CD4-positive, alpha-beta T cell treated with Interferon alpha-2 for 1 hour (primary cell): ENCODE data around the gene WFDC12.
"Not testable (repeated sequence)": the region's sequence is repeated elsewhere in the genome, so short reads cannot be mapped to it uniquely, and the experiment has no call there.

Experiments
- DNase-seq, 2 donors: peaks; one replicate each; pipeline ENCODE4 v3.0.0-alpha.2; 2020 to 2022

The WFDC12 gene

GRCh38 chr20:45124365-45124764, at the start of gene WFDC12:
WFDC12 (minus strand) TSS chr20:45124465; CDS start chr20:45124447, 18 bp downstream.
- DNase-seq, result no peak

DNA sequence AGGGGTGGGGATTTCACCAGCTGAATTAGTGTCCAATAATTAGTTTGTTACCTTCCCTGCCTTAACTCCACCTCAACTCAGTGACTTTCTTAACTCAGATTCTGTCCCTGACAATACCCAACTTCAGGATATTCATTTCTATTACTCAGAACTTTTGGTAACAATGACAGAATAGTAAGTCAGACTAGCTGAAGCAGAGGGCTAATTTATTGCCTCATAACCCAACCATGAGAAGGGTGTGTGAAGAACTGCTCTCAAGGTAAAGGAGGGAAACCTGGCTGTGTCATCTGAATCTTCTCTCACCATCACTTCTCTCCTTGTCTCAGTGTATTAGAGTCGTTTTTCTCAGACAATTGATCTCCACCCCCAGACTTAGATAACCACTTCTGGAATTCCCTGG, 49.3 kb upstream of the WFDC12 start:
- DNase-seq, result no peak

DNA sequence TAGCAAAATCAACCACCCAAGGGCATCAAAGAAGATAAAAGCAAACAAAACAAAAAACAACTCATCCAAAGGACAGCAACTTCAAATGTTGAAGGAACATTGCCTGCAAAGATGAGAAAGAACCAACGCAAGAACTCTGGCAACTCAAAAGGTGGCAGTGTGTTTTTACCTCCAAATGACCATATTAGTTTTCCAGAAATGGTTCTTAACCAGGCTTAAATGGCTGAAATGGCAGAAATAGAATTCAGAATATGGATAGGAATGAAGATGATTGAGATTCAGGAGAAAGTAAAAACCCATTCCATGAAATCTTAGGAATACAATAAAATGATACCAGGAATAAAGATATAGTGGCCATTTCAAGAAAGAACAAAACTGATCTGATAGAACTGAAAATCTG, 40.6 kb upstream of the WFDC12 start:
- DNase-seq, result no peak

GRCh38 chr20:45163083-45163803, 39.0 kb upstream of the WFDC12 start:
- DNase-seq, result no peak

DNA sequence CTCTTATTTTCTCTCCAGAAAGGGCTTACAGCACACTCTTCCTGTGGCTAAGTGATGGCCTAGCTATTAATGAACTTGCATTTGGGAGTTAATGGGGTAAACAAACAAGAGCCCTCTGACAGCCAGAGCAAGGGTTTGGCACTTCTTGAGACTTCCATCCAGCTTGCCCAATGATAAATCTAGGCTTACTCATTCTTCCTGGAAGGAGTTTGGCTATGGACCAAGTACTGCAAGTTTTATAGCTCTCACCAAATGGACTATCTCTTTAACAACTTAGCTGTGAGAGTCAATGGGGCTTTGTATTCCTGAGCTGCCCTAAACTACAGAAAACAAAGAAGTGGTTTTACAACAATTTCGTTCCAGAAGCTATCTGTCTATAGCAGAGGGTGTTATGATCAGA, 33.7 kb upstream of the WFDC12 start:
- no peak for DNase-seq

DNA sequence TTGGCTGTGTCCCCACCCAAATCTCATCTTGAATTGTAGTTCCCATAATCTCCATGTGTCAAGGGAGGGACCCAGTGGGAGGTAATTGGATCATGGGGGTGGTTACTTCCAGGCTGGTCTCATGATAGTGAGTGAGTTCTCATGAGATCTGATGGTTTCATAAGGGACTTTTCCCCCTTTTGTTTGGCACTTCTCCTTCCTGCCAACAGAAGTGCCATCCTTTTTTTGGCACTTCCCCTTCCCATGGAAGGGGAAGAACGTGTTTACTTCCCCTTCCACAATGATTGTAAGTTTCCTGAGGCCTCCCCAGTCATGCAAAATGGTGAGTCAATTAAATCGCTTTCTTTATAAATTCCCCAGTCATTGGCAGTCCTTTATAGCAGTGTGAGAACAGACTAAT, 32.4 kb upstream of the WFDC12 start:
- no peak for DNase-seq

- peak in 1 of 2 donors; percentile 4 for DNase-seq
These were observed 30.5 kb upstream of the WFDC12 start for GRCh38 chr20:45154794-45155193.

DNA sequence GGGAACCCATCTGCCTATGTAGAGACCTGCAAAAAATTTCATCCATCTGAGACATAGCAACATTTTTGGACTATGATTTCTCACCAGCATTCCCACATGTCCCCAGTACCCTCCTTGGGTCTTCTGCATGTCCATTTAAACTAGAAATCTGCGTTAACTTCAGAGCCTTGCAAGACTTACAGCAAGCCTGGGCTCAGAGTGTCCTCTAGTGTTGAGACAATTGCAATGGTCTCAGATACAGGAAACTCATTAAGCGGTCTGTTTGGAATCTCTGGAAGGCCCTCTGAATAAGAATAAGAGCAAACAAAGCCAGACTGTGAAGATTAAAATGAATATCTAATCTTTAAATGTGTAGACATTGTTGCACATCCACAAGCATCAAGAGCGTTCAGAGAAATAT, 29.9 kb upstream of the WFDC12 start:
- DNase-seq, result no peak

DNA sequence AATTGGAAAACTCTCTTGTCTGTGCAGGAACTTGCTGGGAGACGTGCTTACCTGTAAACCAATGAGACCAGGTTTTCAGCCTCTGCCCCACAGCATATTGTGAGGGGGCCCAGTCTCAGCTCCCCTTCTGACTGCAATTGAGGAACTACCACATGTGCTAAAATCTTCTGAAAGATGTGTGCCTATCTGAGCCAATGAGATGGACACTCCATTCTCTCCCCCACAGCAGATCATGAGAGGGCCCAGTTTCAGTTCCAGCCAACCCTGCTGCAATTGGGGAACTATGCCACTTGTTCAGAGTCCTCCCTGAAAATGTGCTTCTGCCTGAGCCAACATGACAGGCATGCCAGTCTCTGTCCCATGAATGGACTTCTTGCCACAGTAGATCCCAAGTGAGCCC, 29.5 kb upstream of the WFDC12 start:
- DNase-seq, result peak; percentile 3 to 6

DNA sequence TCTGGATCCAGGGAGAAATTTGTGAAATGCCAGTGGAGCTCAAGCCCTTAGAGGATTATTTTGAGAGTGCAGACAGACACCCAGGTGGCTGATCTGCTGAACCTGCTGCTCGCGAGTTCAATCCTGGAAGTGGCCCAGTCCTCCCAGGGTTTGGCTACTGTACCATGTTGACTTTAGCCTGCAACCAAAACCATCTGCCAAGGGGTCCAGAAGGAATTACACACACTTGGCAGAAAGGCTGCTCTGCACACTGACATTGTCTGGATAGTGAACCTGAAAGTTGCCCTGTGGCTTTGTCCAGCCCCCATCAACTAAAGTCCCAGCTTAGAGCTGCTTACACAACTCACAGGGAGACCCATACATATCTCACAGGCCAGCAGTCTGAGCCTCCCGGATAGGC, 28.9 kb upstream of the WFDC12 start:
- DNase-seq, result no peak

GRCh38 chr20:45152405-45152804, 28.1 kb upstream of the WFDC12 start:
- no peak for DNase-seq

DNA sequence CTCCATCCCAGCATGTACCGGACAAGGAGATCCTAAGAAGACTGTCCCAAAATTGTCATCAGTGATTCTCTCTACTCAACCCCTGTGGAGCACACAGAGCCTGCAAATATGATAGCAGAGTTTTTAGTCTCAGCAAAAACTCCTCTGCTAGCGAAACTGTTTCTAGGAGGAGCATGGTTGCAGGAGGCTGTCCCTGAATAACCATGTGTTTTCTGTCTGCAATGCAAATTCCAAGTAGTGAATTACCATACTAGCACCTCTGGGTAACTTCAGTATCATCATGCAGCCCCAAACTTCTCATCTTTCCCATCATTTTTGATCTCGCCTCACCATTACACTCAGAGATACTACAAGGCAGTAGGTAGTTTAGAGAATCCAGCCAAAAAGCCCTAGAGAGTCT, 24.8 kb upstream of the WFDC12 start:
- DNase-seq, result no peak

- DNase-seq, result no peak
These were observed 16.6 kb upstream of the WFDC12 start for GRCh38 chr20:45140836-45141235.

- DNase-seq, result not testable (repeated sequence)
These were observed 15.6 kb upstream of the WFDC12 start for GRCh38 chr20:45139733-45140375.

DNA sequence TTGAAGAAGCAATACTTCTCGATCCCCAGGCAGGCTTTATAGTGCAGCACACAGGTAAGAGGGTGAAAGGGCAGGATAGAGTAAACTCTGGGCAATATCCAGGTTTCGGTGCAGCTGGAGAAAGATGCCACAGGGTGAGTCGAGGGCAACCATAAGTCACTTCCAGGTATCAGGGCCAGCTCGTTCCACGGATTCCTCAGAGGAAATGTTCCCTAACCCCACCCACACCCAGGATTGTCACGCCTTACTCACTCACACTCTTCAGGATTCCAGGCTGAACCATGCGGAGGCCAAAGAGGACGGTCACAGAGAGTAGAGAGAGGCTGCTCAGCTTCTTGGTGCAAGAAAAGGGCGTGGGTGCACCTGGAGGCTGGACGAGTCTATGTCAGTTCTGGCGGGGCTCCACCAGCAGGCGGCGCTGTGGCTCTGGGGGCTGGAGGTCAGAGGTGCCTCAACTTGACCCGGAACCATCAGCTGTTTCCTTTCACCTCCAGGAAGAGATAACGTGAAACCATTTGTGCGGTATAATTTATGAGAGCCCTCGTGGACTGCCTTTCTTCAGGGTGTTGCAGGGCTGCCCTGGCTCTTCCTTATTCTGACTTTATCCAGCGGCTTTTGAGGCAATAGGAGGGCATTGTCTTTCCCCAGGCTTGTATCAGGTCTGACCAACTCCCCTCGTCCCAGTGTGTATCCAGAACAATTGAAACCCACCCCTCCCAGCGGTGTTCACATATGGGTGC, 14.5 kb upstream of the WFDC12 start:
- DNase-seq, result peak; percentile 29 to 36

GRCh38 chr20:45136911-45137310, 12.6 kb upstream of the WFDC12 start:
- no peak for DNase-seq

DNA sequence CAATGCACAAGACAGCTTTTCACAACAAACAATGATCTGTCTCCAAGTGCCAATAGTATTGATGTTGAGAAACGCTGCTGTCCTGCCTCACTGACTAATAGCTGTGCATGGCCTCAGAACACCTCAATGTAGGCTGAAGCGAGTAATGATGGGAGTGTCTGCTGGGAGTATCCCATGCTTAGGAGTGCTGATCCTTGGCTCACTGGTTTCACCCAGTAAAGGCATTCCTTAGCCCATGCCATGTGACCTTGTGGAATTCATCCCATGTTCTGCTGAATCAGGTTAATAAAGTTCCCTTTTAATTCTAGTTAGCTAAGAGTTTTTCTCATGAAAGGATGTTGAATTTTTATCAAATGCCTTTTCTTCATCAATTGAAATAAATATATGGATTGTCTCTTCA, 3.8 kb upstream of the WFDC12 start:
- no peak for DNase-seq

- no peak for DNase-seq
These were observed 2.9 kb downstream of the WFDC12 start for GRCh38 chr20:45121388-45121787.

GRCh38 chr20:45119556-45120266, 4.6 kb downstream of the WFDC12 start:
- DNase-seq, result no peak

DNA sequence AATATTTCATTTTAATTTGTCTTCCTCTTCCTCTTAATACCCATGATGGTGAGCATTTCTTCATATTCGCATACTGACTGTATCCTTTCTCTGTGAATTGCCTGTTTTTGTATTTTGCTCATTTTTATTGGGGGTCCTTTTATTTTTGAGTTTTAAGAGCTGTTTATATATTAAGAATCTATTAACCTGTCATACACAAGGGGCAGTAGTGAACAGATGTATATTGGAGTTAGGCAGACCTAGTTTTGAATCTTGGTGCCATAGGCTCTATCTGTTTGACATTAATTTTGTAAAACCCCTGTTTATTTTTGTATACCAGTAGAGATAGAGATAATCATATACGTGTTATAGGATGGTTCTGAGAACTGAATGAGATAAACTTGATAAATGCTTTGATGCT, 6.2 kb downstream of the WFDC12 start:
- no peak for DNase-seq

DNA sequence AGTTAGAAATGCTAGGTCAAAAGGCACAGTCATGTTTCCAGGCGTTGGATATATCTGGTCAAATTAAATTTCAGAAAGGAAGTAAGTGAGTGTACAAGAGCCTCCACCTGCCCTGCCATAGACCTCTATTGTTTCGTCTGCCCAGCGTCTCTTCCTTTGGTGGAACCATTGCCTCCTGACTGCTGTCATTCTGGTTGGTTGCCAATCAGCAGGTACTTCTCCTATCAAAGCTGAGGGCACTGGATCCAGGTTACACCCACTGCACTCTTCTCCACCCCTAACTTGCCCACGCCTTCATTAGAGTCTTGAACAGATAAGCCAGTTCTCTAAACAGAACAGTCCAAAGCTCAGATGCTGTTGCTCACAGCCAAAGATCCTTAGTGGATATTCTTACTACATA, 6.7 kb downstream of the WFDC12 start:
- DNase-seq, result no peak

GRCh38 chr20:45115829-45116228, 8.4 kb downstream of the WFDC12 start:
- no peak for DNase-seq

- no peak for DNase-seq
These were observed 8.9 kb downstream of the WFDC12 start for GRCh38 chr20:45115386-45115774.
